Nephron progenitor cell (in vitro differentiated cells): ENCODE measurements around the gene ZNF625.
A peak's percentile ranks its signal among the peaks of the same experiment; 100 is the strongest.

Experiments used
- DNase-seq: peaks from one replicate; pipeline ENCODE4 v3.0.0; 2021
- H3K27ac Mint-ChIP-seq: 2 replicates; pipeline ENCODE4 v1.8.0; 2021; ENCODE audit warnings: mild to moderate bottlenecking, moderate library complexity, mixed read lengths
- H3K27me3 Mint-ChIP-seq: 2 replicates; pipeline ENCODE4 v1.8.0; 2021; ENCODE audit warnings: mild to moderate bottlenecking, low read depth, mixed read lengths; ENCODE audit not compliant: poor library complexity
- H3K36me3 Mint-ChIP-seq: 2 replicates; pipeline ENCODE4 v1.8.0; 2021; ENCODE audit warnings: low read depth, mixed read lengths
- H3K4me1 Mint-ChIP-seq: 2 replicates; pipeline ENCODE4 v1.8.0; 2021; ENCODE audit warnings: mixed read lengths
- H3K4me3 Mint-ChIP-seq: 2 replicates; pipeline ENCODE4 v1.8.0; 2021; ENCODE audit warnings: mild to moderate bottlenecking, moderate library complexity, mixed read lengths
- H3K9me3 Mint-ChIP-seq: 2 replicates; pipeline ENCODE4 v1.8.0; 2021; ENCODE audit warnings: mild to moderate bottlenecking, moderate library complexity, mixed read lengths
- CTCF ChIP-seq: fragments of 200-600 bp; sonication (generic); IDR thresholded peaks from 2 replicates; pipeline ENCODE4 v1.5.0; 2021; ENCODE audit warnings: antibody characterized with exemption

ZNF625 gene

GRCh38 chr19:12162882-12163806, 6.6 kb upstream of the ZNF625 start, which contains the start of gene ZNF136:
TSS of gene ZNF136 (plus strand) at chr19:12163096. CDS start at chr19:12163204, 108 bp downstream.
- Mint-ChIP-seq H3K27me3 (peaks cover 16% of the 10 kb centered on the region), H3K4me1 (peaks cover 26% of the 10 kb centered on the region), H3K36me3 (peaks cover 35% of the 10 kb centered on the region), H3K9me3 (peaks cover 53% of the 10 kb centered on the region), H3K4me3 (peak within 1 kb of the TSS; percentile 96), H3K27ac (peak within 1 kb of the TSS; percentile 99)
- TF ChIP-seq CTCF = no peak
- DNase-seq = peak; percentile 83

- H3K4me1 Mint-ChIP-seq = peaks cover 26% of the 10 kb centered on the region
- H3K9me3 Mint-ChIP-seq = peaks cover 53% of the 10 kb centered on the region
- H3K27me3 Mint-ChIP-seq = peaks cover 16% of the 10 kb centered on the region
- TF ChIP-seq CTCF = no peak
- no peak for DNase-seq
- peak overlapping the region; percentile 9 for H3K27ac Mint-ChIP-seq
- H3K36me3 Mint-ChIP-seq = peaks cover 29% of the 10 kb centered on the region
- peak overlapping the region; percentile 96 for H3K4me3 Mint-ChIP-seq
Measured at GRCh38 chr19:12162513-12162881, 6.0 kb upstream of the ZNF625 start.

GRCh38 chr19:12159773-12160414, 3.4 kb upstream of the ZNF625 start:
- Mint-ChIP-seq H3K4me3 (no peak overlapping the region), H3K27ac (no peak overlapping the region), H3K36me3 (peaks cover 17% of the 10 kb centered on the region), H3K4me1 (peaks cover 27% of the 10 kb centered on the region), H3K9me3 (peaks cover 48% of the 10 kb centered on the region), H3K27me3 (peaks cover 16% of the 10 kb centered on the region)
- no peak for TF ChIP-seq CTCF
- no peak for DNase-seq

- peaks cover 59% of the 10 kb centered on the region for H3K36me3 Mint-ChIP-seq
- no peak for TF ChIP-seq CTCF
Measured at GRCh38 chr19:12155324-12155860, 1.1 kb downstream of the ZNF625 start.

GRCh38 chr19:12145348-12145747, 11.2 kb downstream of the ZNF625 start:
- no peak for TF ChIP-seq CTCF
- H3K27ac Mint-ChIP-seq = no peak overlapping the region
- H3K4me3 Mint-ChIP-seq = no peak overlapping the region
- H3K27me3 Mint-ChIP-seq = no peaks in the 10 kb centered on the region
- no peak for DNase-seq
- peaks cover 89% of the 10 kb centered on the region for H3K9me3 Mint-ChIP-seq
- peaks cover 100% of the 10 kb centered on the region for H3K36me3 Mint-ChIP-seq
- peaks cover 10% of the 10 kb centered on the region for H3K4me1 Mint-ChIP-seq

More at GRCh38 chr19:12155324-12155860, 1.1 kb downstream of the ZNF625 start:
- Mint-ChIP-seq H3K9me3 (peaks cover 77% of the 10 kb centered on the region), H3K4me3 (peak overlapping the region; percentile 88), H3K27ac (peak overlapping the region; percentile 19), H3K4me1 (peaks cover 11% of the 10 kb centered on the region), H3K27me3 (peaks cover 12% of the 10 kb centered on the region)
- DNase-seq = no peak
